ENCODE results near the gene LAMA4.
A peak's percentile ranks its signal among the peaks of the same experiment; 100 is the strongest.

The LAMA4 gene, protein sequence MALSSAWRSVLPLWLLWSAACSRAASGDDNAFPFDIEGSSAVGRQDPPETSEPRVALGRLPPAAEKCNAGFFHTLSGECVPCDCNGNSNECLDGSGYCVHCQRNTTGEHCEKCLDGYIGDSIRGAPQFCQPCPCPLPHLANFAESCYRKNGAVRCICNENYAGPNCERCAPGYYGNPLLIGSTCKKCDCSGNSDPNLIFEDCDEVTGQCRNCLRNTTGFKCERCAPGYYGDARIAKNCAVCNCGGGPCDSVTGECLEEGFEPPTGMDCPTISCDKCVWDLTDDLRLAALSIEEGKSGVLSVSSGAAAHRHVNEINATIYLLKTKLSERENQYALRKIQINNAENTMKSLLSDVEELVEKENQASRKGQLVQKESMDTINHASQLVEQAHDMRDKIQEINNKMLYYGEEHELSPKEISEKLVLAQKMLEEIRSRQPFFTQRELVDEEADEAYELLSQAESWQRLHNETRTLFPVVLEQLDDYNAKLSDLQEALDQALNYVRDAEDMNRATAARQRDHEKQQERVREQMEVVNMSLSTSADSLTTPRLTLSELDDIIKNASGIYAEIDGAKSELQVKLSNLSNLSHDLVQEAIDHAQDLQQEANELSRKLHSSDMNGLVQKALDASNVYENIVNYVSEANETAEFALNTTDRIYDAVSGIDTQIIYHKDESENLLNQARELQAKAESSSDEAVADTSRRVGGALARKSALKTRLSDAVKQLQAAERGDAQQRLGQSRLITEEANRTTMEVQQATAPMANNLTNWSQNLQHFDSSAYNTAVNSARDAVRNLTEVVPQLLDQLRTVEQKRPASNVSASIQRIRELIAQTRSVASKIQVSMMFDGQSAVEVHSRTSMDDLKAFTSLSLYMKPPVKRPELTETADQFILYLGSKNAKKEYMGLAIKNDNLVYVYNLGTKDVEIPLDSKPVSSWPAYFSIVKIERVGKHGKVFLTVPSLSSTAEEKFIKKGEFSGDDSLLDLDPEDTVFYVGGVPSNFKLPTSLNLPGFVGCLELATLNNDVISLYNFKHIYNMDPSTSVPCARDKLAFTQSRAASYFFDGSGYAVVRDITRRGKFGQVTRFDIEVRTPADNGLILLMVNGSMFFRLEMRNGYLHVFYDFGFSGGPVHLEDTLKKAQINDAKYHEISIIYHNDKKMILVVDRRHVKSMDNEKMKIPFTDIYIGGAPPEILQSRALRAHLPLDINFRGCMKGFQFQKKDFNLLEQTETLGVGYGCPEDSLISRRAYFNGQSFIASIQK (N-terminal part only)

GRCh38 chr6:112253841-112254816 is at the start of gene LAMA4:
LAMA4 (minus strand) TSS chr6:112254567; CDS start chr6:112254150, 417 bp downstream.
- DNase-seq (ENCODE audit: low read depth in 1 of 2, low spot score in 1 of 2) = no peak

- no peak for DNase-seq (ENCODE audit: low read depth in 1 of 2, low spot score in 1 of 2)
These were observed 47.9 kb upstream of the LAMA4 start for GRCh38 chr6:112302142-112302705.

DNA sequence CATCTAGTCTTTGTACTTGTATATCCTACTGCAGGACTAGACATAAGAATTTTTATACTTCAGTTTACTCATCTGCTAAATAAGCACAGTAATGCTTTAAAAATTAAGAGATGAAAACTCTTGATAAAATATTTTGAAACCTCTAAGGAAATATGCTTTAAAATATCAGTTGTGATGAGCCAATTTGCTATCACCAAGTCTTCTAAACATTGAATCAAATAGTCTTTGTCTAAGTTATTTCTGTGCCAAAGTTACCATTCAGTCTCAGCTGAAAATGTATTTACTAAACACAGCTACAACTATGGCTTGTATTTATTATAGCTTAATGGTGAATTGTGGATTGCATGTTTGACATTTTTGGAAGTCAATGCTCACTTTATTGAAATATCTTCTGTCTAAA is 46.5 kb upstream of the LAMA4 start:
- DNase-seq (ENCODE audit: low read depth in 1 of 2, low spot score in 1 of 2) = no peak

GRCh38 chr6:112298816-112299281 is 44.5 kb upstream of the LAMA4 start:
- DNase-seq (ENCODE audit: low read depth in 1 of 2, low spot score in 1 of 2) = no peak

- DNase-seq (ENCODE audit: low read depth in 1 of 2, low spot score in 1 of 2) = no peak
These were observed 43.8 kb upstream of the LAMA4 start for GRCh38 chr6:112298021-112298745.

GRCh38 chr6:112296694-112297093 is 42.3 kb upstream of the LAMA4 start:
- DNase-seq (ENCODE audit: low read depth in 1 of 2, low spot score in 1 of 2) = no peak

GRCh38 chr6:112296122-112296521 is 41.8 kb upstream of the LAMA4 start:
- no peak for DNase-seq (ENCODE audit: low read depth in 1 of 2, low spot score in 1 of 2)

GRCh38 chr6:112291161-112291762 is 36.9 kb upstream of the LAMA4 start:
- DNase-seq (ENCODE audit: low read depth in 1 of 2, low spot score in 1 of 2) = no peak

DNA sequence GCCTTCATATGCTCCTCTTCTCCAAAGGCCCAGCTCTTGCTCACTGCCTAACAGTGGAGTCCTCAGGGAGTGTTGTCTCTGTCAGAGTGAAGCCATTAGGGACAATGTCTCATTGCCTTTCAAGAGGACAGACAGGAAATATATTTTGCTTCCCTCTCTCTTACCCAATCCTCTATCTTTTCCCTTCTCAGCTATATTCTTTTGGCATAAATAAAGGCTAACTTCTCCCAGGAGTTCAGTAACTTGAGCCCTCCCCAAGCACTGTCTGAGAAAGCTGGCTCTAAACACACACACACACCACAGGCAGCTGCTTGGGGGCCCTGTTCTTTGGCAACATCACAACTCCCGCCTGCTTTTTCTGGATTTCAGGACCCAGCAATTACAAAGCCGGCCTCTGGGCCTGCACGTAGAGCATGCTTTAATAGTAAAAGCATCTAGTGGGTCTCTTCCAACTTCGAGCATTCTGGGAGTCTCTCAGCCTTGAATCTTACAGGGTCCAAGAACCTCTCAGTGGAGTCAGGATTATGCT is 34.7 kb upstream of the LAMA4 start:
- DNase-seq (ENCODE audit: low read depth in 1 of 2, low spot score in 1 of 2) = no peak

GRCh38 chr6:112288475-112288874 is 34.1 kb upstream of the LAMA4 start:
- DNase-seq (ENCODE audit: low read depth in 1 of 2, low spot score in 1 of 2) = no peak

GRCh38 chr6:112287577-112288225 is 33.3 kb upstream of the LAMA4 start:
- no peak for DNase-seq (ENCODE audit: low read depth in 1 of 2, low spot score in 1 of 2)

DNA sequence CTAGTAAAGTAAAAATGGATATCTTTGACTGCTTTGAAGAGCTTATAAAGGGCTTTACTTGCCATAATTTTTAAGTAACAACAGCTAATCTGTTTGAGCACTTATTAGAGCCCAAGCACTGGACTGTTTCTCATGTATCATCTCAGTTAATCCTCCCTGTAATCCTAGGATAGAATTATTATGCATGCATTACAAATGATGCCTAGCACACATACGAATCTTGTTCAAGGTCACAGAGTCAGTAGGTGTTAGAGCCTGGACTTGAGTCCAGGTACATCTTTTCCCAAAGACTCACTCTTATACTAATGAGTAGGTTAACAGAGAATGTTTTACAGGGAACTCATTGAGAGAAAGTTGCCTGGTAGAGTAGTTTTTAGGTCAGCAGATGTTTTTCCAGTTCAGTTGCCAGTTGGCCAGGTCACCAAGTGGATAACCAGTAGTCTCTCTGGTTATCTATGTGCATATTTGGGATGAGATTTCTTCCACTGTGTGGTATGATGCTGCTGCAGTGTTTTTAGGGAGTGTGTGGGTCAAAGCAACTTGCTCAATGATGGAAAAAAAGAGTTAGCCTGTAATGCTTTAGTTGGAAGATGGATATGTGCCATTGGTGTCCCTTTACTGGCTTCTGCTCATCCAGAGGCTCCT is 32.3 kb upstream of the LAMA4 start:
- DNase-seq (ENCODE audit: low read depth in 1 of 2, low spot score in 1 of 2) = no peak

DNA sequence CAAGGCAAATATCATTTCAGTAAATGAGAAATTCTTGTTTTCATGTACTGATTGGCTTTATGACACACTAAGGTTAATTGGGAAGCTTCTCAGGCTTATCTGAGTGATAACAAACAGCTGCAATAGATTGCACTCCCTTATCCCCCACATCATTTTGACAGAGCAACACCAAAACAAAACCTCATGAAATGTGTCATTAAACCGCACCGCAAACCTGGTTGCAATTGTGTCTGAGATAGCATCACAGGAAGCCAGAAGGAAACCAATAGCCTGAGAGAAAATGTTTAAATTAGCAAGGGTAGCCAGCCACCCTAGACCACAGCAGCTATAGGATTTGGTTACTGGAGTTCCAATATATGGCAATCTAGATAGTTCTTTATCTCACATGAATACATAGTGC is 31.6 kb upstream of the LAMA4 start:
- DNase-seq (ENCODE audit: low read depth in 1 of 2, low spot score in 1 of 2) = peak; percentile 1 to 12

DNA sequence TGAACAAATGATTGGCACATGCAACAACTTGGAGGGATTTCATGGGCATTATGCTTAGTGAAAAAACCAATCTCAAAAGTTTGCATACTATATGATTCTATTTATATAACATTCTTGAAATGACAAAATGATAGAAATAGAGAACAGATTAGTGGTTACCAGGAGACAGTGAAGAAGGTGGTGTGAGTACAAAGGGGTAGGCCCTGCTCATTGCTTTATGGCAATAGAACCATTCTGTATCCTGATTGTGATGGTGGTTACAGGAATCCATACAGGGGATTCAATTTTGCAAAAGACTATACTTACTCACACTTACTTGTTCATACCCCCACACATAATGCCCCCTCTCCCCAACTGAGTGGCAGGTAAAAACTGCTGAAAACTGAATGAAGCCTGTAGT is 30.2 kb upstream of the LAMA4 start:
- DNase-seq (ENCODE audit: low read depth in 1 of 2, low spot score in 1 of 2) = no peak

DNA sequence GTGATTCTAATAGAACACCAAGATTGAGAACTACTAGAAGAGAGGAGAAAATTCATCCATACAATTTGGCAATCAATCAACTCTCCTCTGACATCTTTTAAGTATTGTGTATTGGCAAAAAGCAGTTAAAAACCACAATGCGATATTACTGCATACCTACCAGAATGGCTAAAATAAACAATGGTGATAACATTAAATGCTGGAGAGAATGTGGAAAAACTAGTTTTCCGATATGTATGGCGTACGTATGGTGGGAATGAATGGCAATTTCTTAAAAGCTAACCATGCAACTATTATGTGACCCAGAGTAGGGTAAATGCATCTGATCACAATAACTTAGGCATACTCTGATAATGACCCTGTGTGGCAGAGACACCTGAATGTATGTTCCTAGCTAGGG is 29.3 kb upstream of the LAMA4 start:
- DNase-seq (ENCODE audit: low read depth in 1 of 2, low spot score in 1 of 2) = no peak

DNA sequence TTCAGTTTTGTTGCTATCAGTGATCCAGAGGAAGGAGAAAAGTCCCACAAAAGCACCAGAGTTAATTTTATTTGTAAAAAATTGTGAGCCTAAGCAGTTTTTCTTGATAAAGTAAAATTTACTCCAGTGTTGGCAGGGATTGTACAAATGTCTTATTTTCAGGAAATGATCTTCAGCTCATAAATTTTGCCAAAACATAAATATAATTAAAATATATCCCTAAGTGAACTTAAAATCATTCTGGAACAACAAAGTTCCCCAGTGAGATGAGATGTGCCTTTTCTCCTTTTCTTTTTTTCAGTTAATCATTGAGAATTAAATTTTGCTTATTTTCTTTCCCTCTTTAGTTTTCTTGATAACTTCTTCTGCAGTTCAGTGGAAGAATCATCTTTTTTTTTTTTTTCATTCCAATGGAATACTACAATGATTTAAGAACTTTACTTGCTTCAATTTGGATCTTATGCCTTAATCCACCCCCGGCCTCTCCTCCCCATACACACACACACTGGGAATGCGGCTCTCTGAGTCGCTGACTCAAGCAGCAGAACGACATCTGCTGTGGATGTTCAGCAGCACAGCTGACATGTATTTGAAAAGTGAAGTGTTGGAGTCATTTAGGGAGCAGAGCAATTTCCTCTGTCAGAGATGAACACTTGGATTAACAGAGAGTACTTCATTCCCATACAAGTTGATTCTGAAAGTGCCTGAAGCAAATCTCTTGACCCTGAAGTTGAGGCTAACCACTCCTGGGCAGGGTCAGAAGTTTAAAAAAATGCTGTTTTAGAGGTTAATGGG is 27.7 kb upstream of the LAMA4 start:
- DNase-seq (ENCODE audit: low read depth in 1 of 2, low spot score in 1 of 2) = no peak
